ENCODE results near the gene HNRNPR. TPM values are rescaled to one million over a fixed set of nuclear protein-coding genes. Genes with fewer than 3 reads are reported as not detected.

Gene HNRNPR
- total RNA-seq, 5 donors from 2014 or later (not counting 1 experiment from before 2014, with no cell fraction given), result 98.2 to 122 (median 109) TPM

- peaks cover 3% of the 10 kb centered on the region for H3K9me3 ChIP-seq
- Mint-ChIP-seq H3K36me3 (peaks cover 19% of the 10 kb centered on the region), H3K9me3 (no peaks in the 10 kb centered on the region), H3K27ac (peak overlapping the region; percentile 98 to 99), H3K4me3 (peak overlapping the region; percentile 94 to 99 (median 97)), H3K27me3 (no peaks in the 10 kb centered on the region), H3K4me1 (peaks cover 30 to 40% (median 35%) of the 10 kb centered on the region in 3 donors)
- no peaks in the 10 kb centered on the region for H3K27me3 ChIP-seq (replicated peaks in 1 of 2; ENCODE audit: control insufficient read depth in 2 of 2, extremely low read depth in 1 of 2, insufficient read depth in 2 of 2, low read length in 1 of 2)
- WGBS (ENCODE audit: insufficient coverage), result under 1% methylated on average over 60 of the region's 61 CpGs
- ChIA-PET POLR2A (interaction anchor here (0.8 to 2.4 kb wide), 4 partner anchors 24 to 1275 kb away, joined by 3 to 9 read pairs (median 4); partner anchors contain the start of genes HNRNPR (in 2 of the 2) and SRRM1 (in 1 of the 2)), CTCF (interaction anchor here in 1 of 2 donors (0.6 to 1.7 kb wide), 7 partner anchors 18 to 323 kb away, joined by 3 to 17 read pairs (median 4); partner anchors contain the start of genes HNRNPR and RPL11)
- DNase-seq, result peak; percentile 68 to 91 (median 81)
- H3K36me3 ChIP-seq (ENCODE audit: control insufficient read depth in 2 of 2, extremely low read depth in 1 of 2, insufficient read depth in 1 of 2, low read length in 1 of 2), result peaks cover 0 to 3% of the 10 kb centered on the region in 2 donors
- ATAC-seq (replicated peaks in 1 of 4), result peak; percentile 81 to 86 (median 83)
- peaks cover 12 to 22% of the 10 kb centered on the region in 2 experiments for H3K4me1 ChIP-seq (ENCODE audit: control insufficient read depth in 1 of 2, extremely low read depth in 1 of 2, insufficient read depth in 2 of 2, low read length in 2 of 2)
- peak overlapping the region; percentile 95 to 99 for H3K4me3 ChIP-seq (ENCODE audit: control insufficient read depth in 1 of 2, extremely low read depth in 1 of 2, low read length in 1 of 2)
- peak overlapping the region; percentile 90 for H3K27ac ChIP-seq (ENCODE audit: low read length)
Observed at GRCh38 chr1:23368562-23369334, 24.7 kb upstream of the HNRNPR start.

GRCh38 chr1:23367791-23368561 lies 23.9 kb upstream of the HNRNPR start:
- 2% methylated on average over 40 of the region's 41 CpGs for WGBS (ENCODE audit: insufficient coverage)
- H3K36me3 Mint-ChIP-seq, result peaks cover 22% of the 10 kb centered on the region
- H3K27ac Mint-ChIP-seq, result peak overlapping the region; percentile 98 to 99
- Histone ChIP-seq H3K27ac (ENCODE audit: low read length) (peak overlapping the region; percentile 90), H3K4me1 (ENCODE audit: control insufficient read depth in 1 of 2, extremely low read depth in 1 of 2, insufficient read depth in 2 of 2, low read length in 2 of 2) (peaks cover 12 to 22% of the 10 kb centered on the region in 2 experiments), H3K36me3 (ENCODE audit: control insufficient read depth in 2 of 2, extremely low read depth in 1 of 2, insufficient read depth in 1 of 2, low read length in 1 of 2) (peaks cover 3 to 4% of the 10 kb centered on the region in 2 donors), H3K27me3 (replicated peaks in 1 of 2; ENCODE audit: control insufficient read depth in 2 of 2, extremely low read depth in 1 of 2, insufficient read depth in 2 of 2, low read length in 1 of 2) (no peaks in the 10 kb centered on the region), H3K9me3 (peaks cover 3% of the 10 kb centered on the region), H3K4me3 (ENCODE audit: control insufficient read depth in 1 of 2, extremely low read depth in 1 of 2, low read length in 1 of 2) (peak overlapping the region; percentile 95 to 99)
- peak overlapping the region; percentile 94 to 99 (median 97) for H3K4me3 Mint-ChIP-seq
- peaks cover 1 to 3% (median 1%) of the 10 kb centered on the region in 3 donors for H3K9me3 Mint-ChIP-seq
- ChIA-PET CTCF (interaction anchor here in 1 of 2 donors (0.5 to 1.7 kb wide), 8 partner anchors 18 to 324 kb away, joined by 3 to 17 read pairs (median 4); partner anchors contain the start of genes HNRNPR and RPL11), POLR2A (interaction anchor here (0.6 to 2.4 kb wide), 6 partner anchors 22 to 1275 kb away, joined by 3 to 9 read pairs (median 4); partner anchors contain the start of genes HNRNPR (in 2 of the 2) and SRRM1 (in 1 of the 2))
- H3K27me3 Mint-ChIP-seq, result no peaks in the 10 kb centered on the region
- peaks cover 30 to 40% (median 35%) of the 10 kb centered on the region in 3 donors for H3K4me1 Mint-ChIP-seq
- peak; percentile 90 to 92 (median 92) for ATAC-seq (replicated peaks in 1 of 4)
- peak; percentile 89 to 99 (median 98) for DNase-seq

- Mint-ChIP-seq H3K36me3 (peaks cover 27% of the 10 kb centered on the region), H3K9me3 (peaks cover 3 to 8% (median 7%) of the 10 kb centered on the region in 3 donors), H3K4me1 (peaks cover 30 to 40% (median 35%) of the 10 kb centered on the region in 3 donors), H3K27ac (peak overlapping the region; percentile 98 to 99), H3K27me3 (no peaks in the 10 kb centered on the region), H3K4me3 (peak overlapping the region; percentile 94 to 99 (median 97))
- peak in 2 of 35 experiments; percentile 1 to 5 for DNase-seq
- peaks cover 8% of the 10 kb centered on the region for H3K9me3 ChIP-seq
- ATAC-seq (replicated peaks in 1 of 4), result no peak
- H3K4me1 ChIP-seq (ENCODE audit: control insufficient read depth in 1 of 2, extremely low read depth in 1 of 2, insufficient read depth in 2 of 2, low read length in 2 of 2), result peaks cover 12 to 22% of the 10 kb centered on the region in 2 experiments
- 90% methylated on average over 2 of the region's 9 CpGs for WGBS (ENCODE audit: insufficient coverage)
- H3K4me3 ChIP-seq (ENCODE audit: control insufficient read depth in 1 of 2, extremely low read depth in 1 of 2, low read length in 1 of 2), result peak overlapping the region; percentile 95 to 99
- CTCF ChIA-PET, result interaction anchor here in 1 of 2 donors (0.5 to 1.7 kb wide), 3 partner anchors 17 to 23 kb away, joined by 3 to 17 read pairs (median 4); partner anchors contain the start of gene HNRNPR
- no peak overlapping the region for H3K27ac ChIP-seq (ENCODE audit: low read length)
- POLR2A ChIA-PET, result interaction anchor here (0.6 to 0.7 kb wide), 2 partner anchors 21 to 74 kb away, joined by 3 read pairs; no protein-coding TSS in a partner anchor
- no peaks in the 10 kb centered on the region for H3K27me3 ChIP-seq (replicated peaks in 1 of 2; ENCODE audit: control insufficient read depth in 2 of 2, extremely low read depth in 1 of 2, insufficient read depth in 2 of 2, low read length in 1 of 2)
- H3K36me3 ChIP-seq (ENCODE audit: control insufficient read depth in 2 of 2, extremely low read depth in 1 of 2, insufficient read depth in 1 of 2, low read length in 1 of 2), result peaks cover 8 to 9% of the 10 kb centered on the region in 2 donors
Observed at GRCh38 chr1:23367451-23367790, 23.3 kb upstream of the HNRNPR start.

- Histone ChIP-seq H3K36me3 (ENCODE audit: control insufficient read depth in 2 of 2, extremely low read depth in 1 of 2, insufficient read depth in 1 of 2, low read length in 1 of 2) (peaks cover 8 to 17% of the 10 kb centered on the region in 2 donors), H3K9me3 (peaks cover 14% of the 10 kb centered on the region), H3K4me3 (ENCODE audit: control insufficient read depth in 1 of 2, extremely low read depth in 1 of 2, low read length in 1 of 2) (no peak overlapping the region), H3K27ac (ENCODE audit: low read length) (no peak overlapping the region), H3K4me1 (ENCODE audit: control insufficient read depth in 1 of 2, extremely low read depth in 1 of 2, insufficient read depth in 2 of 2, low read length in 2 of 2) (peaks cover 12 to 22% of the 10 kb centered on the region in 2 experiments), H3K27me3 (replicated peaks in 1 of 2; ENCODE audit: control insufficient read depth in 2 of 2, extremely low read depth in 1 of 2, insufficient read depth in 2 of 2, low read length in 1 of 2) (no peaks in the 10 kb centered on the region)
- ChIA-PET POLR2A (no interaction called here), CTCF (interaction anchor here in 1 of 2 donors (0.6 to 1.8 kb wide), 2 partner anchors 14 to 22 kb away, joined by 3 to 14 read pairs; partner anchors contain the start of gene HNRNPR)
- Mint-ChIP-seq H3K36me3 (peaks cover 34% of the 10 kb centered on the region), H3K4me1 (peaks cover 30 to 40% (median 35%) of the 10 kb centered on the region in 3 donors), H3K27me3 (no peaks in the 10 kb centered on the region), H3K27ac (peak overlapping the region in 1 of 2 donors; percentile 48), H3K9me3 (peaks cover 3 to 14% (median 12%) of the 10 kb centered on the region in 3 donors), H3K4me3 (peak overlapping the region; percentile 94 to 99 (median 97))
- 92% methylated on average over 4 of the region's 5 CpGs for WGBS (ENCODE audit: insufficient coverage)
- ATAC-seq (replicated peaks in 1 of 4) (no peak), DNase-seq (no peak)
Observed at GRCh38 chr1:23366598-23366997, 22.5 kb upstream of the HNRNPR start.

- CTCF ChIA-PET, result interaction anchor here in 1 of 2 donors (0.6 to 1.8 kb wide), 3 partner anchors 14 to 59 kb away, joined by 3 to 14 read pairs (median 4); partner anchors contain the start of gene HNRNPR
- no peak overlapping the region for H3K27ac ChIP-seq (ENCODE audit: low read length)
- Mint-ChIP-seq H3K36me3 (peaks cover 39% of the 10 kb centered on the region), H3K9me3 (peaks cover 3 to 18% (median 17%) of the 10 kb centered on the region in 3 donors), H3K27me3 (no peaks in the 10 kb centered on the region), H3K4me1 (peaks cover 30 to 39% (median 35%) of the 10 kb centered on the region in 3 donors), H3K4me3 (peak overlapping the region; percentile 94 to 99 (median 97)), H3K27ac (peak overlapping the region in 1 of 2 donors; percentile 48)
- POLR2A ChIA-PET, result interaction anchor here (0.5 to 0.6 kb wide), 2 partner anchors 11 to 22 kb away, joined by 3 to 5 read pairs; partner anchors contain the start of gene HNRNPR (in 1 of the 2)
- ATAC-seq (replicated peaks in 1 of 4), result no peak
- no peak overlapping the region for H3K4me3 ChIP-seq (ENCODE audit: control insufficient read depth in 1 of 2, extremely low read depth in 1 of 2, low read length in 1 of 2)
- no peaks in the 10 kb centered on the region for H3K27me3 ChIP-seq (replicated peaks in 1 of 2; ENCODE audit: control insufficient read depth in 2 of 2, extremely low read depth in 1 of 2, insufficient read depth in 2 of 2, low read length in 1 of 2)
- H3K36me3 ChIP-seq (ENCODE audit: control insufficient read depth in 2 of 2, extremely low read depth in 1 of 2, insufficient read depth in 1 of 2, low read length in 1 of 2), result peaks cover 8 to 17% of the 10 kb centered on the region in 2 donors
- WGBS (ENCODE audit: insufficient coverage), result 92% methylated on average over 2 of the region's 2 CpGs
- no peak for DNase-seq
- H3K4me1 ChIP-seq (ENCODE audit: control insufficient read depth in 1 of 2, extremely low read depth in 1 of 2, insufficient read depth in 2 of 2, low read length in 2 of 2), result peaks cover 12 to 22% of the 10 kb centered on the region in 2 experiments
- peaks cover 16% of the 10 kb centered on the region for H3K9me3 ChIP-seq
Observed at GRCh38 chr1:23366146-23366545, 22.1 kb upstream of the HNRNPR start.

Measured in T-cell (primary cell).